T47D (cell line): Measurements from ENCODE around the gene PRCD.

Experiments
- DNase-seq, 2 experiments: peaks; one replicate each; pipeline versions ENCODE4 v3.0.0 to v3.0.0-alpha.2; 2011 to 2012; ENCODE audit warnings: low read depth in 1 of 2, low spot score in 1 of 2
- JUND ChIP-seq: IDR thresholded peaks from 2 replicates; pipeline ENCODE4 v1.6.1; 2012; ENCODE audit warnings: low read depth
- in situ Hi-C: cut with HindIII; loops from 2 replicates; pipeline ENCODE4 v1.10.0; 2016; ENCODE audit warnings: low sequenced_read_pairs, low pct_unique_long_range_greater_than_20kb

Gene PRCD

DNA sequence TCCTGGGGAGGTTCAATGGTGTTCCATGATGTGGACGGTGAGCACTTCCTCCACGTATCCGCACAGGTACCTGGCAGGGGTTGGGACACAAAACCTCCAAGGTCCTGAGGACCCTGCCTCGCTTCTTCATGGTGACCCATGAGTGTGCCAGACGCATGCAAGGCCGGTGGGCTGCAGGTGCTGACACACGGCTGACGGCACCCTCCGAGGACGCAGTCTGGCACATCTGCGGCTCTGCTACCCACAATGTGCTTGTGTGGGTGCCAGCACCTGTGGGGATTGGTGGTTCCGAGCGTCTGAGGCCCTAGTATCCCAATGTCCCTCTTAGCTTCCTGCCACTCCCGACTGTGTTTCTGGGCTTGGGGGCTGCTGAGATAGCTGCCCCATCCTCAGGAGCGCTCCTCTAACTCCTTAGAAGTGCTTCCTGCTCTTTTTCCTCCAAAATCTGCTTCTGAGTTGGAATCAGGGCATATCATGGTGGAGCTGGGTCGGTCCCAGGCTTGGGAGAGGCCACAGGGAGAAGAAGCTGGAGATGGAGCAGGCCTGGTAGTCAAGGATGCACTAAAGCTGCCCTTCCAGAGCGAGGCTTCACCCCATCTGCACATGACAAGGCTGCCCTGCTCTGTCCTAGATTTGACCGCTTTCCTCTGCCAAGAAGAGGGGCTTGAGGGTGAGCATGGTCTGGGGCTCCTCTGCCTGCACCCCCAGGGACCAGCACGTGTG, 3.9 kb upstream of the PRCD start:
- in situ Hi-C loops: no loop called here
- DNase-seq: no peak
- no peak for TF ChIP-seq JUND

DNA sequence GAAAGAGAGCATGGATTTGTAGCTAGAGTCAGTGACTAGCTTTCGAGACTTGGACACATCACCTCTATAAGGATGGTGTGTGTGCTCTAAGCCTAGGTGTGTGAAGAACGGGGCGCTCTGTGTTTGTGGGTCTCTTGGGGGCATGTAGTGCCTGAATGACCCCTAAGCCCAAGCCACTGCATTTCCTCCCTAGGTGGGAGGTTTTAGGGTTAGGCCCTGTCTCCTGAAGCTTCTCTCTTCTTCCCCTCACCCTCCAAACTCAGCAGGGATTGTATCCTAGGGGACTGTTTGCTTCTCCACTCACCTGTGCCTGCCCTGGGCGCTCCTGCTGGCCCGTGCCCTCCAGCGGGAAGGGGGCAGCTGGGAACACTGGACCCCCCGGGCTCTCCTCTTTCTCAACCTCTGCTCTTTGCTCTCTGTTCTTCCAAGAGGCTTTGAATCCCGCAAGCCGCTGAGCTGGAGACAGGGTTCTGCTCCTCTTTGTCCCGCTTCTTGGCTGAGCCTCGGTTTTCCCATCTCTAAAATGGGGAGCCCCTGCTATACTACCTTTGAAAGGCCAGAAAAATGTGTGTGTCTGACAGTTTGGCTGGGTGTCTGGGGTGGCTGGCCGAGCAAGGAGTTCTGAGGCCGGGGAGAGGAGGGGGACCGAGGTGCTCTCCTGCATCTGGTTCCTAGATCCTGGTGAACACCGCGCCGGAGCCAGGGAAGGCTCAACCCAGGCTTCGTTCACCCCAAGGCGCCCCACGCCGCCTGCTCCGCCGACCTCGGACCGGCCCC, 3.1 kb upstream of the PRCD start:
- DNase-seq: no peak
- no peak for TF ChIP-seq JUND
- in situ Hi-C loops: no loop called here

DNA sequence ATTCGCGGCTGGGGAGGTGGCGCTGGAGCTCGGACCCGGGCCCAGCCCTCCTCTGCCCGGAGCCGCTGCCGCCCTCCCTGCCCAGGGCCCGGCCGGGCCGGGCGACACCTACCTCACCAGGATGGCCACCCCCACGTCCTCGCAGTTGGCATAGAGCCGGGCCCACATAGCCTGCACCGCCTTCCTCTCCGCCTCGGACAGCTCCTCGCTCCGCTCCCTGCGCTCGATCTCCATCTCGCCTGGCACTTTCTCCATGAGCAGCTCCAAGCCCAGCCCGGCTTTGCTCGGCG, 2.6 kb upstream of the PRCD start:
- peak; percentile 42 to 72 for DNase-seq
- no peak for TF ChIP-seq JUND
- in situ Hi-C loops: no loop called here

DNA sequence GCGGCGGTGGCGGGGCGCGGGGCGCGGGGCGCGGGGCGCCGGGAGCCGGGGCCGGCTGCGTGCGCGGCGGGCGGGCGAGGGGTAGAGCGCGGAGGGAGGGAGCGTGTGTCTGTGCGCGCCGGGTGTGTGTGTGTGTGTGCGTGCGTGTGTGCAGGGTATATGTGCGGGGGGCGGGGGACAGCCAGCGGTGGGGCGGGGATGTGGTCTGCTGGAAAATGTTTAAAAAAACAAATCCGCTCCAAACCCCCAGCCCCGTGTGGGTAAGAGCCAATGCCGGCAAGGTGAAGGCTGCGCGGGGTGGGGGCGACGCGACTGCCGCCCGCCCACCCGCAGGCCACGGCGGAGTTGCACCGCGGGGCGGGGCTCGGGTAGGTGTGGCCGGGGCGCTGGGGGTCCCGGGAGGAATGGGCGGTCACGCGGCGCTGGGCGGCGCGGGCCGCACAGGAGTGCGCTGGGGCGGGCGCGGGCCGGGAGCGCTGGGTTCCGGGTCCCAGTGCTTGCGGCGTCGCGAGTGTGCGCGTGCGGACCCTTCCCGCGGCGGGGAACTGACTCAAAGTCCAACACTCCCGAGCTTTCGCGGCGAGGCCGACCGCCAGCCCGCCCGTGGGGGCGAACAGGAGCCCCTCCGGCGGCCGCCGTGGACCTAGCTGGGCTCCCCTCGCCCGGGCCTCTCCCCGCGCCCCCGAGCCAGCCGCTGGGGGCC, 2.1 kb upstream of the PRCD start, which contains the start of gene CYGB:
Gene CYGB (minus strand): TSS at position 132 of the 703 bp plus-strand sequence. CDS start 167 bp downstream, outside the sequence.
- in situ Hi-C loops: no loop called here
- no peak for TF ChIP-seq JUND
- DNase-seq: no peak

DNA sequence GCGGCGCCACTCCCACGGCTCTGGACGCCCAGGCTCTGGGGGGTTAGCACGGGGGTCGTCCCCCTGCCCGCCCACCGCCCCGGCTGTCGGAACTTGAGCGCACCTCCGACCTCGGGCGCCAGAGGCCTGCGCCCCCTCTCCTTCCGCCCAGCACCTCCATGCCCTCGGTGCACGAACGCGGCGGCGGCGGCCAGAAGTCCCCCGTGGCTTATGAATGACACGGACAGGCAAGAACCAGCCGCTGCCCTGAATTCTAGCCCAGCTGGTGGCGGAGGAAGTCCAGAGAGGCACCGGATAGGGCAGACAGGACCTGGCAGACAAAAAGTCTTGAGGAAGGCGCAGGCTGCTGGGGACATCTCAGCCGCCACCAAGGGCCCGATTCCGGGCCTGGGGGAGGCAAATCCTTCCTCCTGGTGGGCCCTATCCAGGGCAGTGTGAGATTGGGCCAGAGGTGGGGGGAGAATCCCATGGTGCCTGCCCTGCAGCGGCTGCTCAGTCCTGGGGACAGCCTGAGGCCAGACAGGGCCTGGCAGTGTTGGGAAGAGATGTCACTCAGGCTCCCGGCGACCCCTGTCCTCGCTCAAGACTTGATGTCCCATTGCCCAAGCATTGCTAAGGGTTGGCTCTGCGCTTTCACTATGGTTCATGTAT, 1.4 kb upstream of the PRCD start:
- TF ChIP-seq JUND: no peak
- no peak for DNase-seq
- in situ Hi-C loops: no loop called here

DNA sequence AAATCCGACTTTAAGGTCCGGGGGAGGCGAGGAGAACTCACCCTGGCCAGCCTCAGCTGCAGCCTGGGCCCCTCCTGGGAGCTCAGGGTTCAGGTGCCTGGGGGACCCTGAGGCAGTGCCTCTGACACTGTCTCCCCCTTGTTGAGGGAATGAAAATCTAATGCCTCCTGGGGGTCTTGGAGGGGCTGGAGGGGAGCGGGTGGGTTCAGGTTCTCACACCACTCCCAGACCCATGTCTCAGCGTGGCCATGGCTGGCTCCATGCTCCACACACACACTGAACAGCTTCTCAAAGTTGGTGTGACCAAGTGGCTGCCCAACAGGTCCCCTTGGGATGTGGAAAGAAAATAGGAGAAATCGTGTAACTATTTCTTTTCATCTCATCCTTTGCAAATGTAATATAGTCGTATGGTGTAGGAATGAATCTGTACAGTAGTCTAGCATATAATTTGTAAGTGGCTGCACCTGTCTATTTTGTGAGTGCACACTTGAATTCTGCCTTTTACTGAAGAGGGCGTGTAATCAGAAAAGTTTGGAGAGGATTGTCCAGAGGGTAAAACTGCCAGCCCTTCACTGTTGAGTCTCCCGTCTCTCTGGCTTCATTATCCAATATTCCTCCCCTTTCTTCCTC, 788 bp upstream of the PRCD start:
- in situ Hi-C loops: no loop called here
- DNase-seq: no peak
- no peak for TF ChIP-seq JUND

DNA sequence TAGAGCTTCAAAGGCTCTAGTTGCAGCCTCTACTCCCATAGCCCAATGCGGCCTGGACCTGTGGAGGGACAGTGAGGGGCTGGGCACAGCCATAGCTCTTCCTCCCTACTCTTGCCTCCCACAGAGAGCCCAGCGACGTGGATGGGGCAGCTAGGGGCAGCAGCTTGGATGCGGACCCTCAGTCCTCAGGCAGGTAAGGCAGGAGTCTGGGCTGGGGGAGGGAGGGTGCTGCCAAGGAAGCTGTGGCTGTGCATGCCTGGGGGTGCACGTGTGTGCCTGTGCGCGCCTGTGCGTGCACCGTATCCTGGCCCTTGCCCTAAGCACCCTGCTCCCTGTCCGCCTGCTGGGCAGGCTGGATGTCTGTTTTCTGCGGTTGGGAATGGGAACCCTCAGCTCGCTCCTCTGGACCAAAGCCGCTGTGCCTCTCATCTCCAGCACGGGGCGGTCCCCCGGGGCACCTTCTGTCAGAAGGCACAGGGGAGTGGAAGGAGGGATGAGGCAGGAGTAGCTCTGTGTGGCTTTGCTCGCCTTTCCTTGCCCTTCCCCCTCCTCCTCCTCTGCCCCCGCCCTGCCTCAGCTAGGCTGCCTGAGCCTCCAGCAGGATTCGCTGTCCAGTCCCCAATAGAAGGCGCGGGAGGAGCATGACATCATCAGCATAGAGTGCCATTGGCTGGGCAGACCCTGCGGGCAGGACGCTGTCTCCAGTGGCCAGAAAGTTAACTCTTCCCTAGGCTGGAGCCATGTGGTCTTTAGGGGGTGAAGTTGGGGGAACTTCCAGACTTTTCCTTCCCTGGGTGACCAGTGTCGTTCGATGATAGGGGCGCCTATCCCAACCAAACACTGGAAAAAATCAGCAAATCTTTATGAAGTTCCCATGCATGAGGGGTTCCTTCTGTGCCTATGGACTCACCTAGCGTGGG, 797 bp downstream of the PRCD start:
- TF ChIP-seq JUND: no peak
- in situ Hi-C loops: no loop called here
- DNase-seq: peak; percentile 99 to 100

DNA sequence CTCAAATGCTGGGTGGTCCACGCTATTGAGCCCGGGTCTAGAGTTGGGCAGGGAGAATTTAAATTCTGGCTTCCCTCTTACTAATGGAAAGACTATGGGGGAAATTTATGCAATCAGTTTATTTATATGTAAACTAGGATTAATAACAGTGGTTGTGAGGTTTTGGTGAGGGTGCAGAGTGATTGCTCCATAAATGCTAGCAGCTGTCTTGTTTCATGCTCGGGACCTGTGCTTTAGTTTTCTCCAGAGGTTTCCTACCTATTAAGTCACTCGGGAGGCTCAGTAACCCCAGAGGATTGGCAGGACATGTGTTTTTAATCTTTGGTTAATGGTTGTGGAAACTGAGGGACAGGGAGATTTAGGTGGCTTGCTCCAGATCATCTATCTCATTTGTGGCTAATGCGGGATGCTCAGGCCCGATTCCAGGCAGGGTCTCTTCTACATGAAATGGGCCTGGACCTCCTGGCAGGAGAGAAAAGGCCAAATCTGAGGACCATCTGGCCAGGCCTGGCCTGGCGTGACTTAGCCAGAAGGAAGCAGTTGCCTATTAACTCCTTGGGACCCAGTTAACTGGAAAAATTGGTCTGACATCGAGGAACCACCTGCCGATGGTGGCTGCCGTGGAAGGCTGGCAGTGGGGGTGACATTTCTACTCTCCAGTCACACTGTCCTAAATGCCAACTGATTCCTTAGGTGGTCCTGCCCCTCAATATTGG, 2.1 kb downstream of the PRCD start:
- no peak for DNase-seq
- in situ Hi-C loops: no loop called here
- no peak for TF ChIP-seq JUND

DNA sequence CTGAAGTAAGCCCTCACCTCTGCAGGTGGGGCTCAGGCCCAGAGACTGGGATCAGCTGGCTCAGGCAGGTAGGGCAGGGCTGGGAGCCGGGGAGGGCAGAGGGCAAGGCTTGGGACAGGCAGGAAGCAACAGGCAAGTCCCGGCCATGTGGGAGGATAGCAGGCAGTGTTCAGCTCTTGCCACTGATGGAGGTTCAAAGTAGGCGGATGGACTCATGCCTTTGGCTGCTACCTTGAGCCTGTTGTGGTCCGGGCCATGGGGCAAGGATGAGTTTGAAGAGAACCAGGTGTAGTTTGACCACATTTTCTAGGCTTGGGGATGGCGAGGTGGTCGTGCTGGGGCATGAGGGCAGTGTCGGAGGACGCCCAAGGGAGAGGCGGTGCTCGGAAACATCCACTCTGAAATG, 2.7 kb downstream of the PRCD start:
- no peak for DNase-seq
- in situ Hi-C loops: no loop called here
- TF ChIP-seq JUND: no peak

DNA sequence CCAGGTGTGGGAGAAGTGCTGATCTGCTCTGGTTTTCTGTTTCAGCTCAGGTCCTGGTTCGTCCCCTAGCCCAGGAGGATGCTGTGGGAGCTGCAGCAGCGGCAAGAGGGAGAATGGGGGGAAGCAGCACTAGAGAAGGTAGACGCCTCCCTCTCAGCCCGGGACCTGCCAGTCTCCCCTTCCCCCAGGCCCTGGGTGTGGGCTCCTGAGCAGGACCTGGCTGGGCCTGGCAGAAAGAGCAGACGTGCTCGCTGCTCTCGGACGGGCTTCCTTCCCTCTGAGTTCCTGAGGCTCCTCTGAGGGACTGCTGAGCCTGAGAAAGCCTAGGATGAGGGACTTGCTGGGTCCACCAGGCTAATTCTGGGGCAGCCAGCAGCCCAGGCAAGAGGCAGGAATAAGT, 3.1 kb downstream of the PRCD start:
- no peak for DNase-seq
- in situ Hi-C loops: no loop called here
- no peak for TF ChIP-seq JUND

DNA sequence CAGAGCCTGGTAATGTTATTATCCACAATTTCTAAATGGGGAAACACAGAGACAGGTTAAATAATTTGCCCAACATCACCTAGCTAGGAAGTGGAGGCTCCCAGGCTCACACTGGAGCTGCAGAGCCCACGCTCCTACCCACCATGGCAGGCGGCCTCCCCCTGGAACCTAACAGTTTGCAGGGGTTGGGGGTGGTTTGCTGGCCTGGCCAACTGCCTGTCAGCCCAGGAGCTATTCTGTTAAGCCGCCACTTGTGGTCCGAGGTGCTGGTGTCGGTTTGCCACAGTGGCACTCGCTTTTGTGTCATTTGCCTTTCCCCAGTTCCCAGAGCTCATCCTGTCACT, 3.6 kb downstream of the PRCD start:
- no peak for DNase-seq
- in situ Hi-C loops: no loop called here

More for the DNA sequence above, 3.6 kb downstream of the PRCD start:
- TF ChIP-seq JUND: no peak
